ENCODE data around the gene ENGASE. TPM values are rescaled to one million over a fixed set of nuclear protein-coding genes. Genes with fewer than 3 reads are reported as not detected.
A peak's percentile ranks its signal among the peaks of the same experiment; 100 is the strongest.

ENGASE gene
- total and polyA plus RNA-seq, 2 donors (not counting 1 experiment from before 2014, with no cell fraction given), result 3.6 to 14.9 TPM

DNA sequence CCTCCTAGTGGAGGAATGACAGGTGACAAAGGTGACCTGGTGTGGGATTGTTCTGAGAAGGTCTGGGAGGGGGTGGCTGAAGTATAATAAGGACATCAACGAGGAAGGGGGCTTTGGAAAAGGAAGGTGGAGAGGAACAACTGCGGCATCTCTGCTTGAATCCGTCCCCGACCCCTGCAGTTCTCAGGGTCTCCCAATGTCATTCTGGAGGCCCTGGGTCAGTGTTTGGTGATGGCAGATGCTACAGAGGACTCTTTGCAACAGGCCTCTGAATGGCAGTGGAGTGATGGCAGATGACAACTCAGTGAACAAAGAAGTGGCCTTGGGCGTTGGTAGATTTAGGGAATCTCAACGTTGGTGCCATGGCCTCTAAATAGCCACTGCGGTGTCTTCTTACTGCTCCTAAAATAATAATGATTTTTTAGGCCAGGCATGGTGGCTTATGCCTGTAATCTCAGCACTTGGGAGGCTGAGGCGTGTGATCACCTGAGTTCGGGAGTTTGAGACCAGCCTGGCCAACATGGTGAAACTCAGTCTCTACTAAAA, 1.3 kb downstream of the ENGASE start:
- Histone ChIP-seq H4K20me1 (ENCODE audit: control insufficient read depth, extremely low read depth, insufficient read depth, low read length) (no peaks in the 10 kb centered on the region), H3K9ac (ENCODE audit: insufficient read depth, low read length) (no peak overlapping the region), H3K4me2 (ENCODE audit: extremely low read depth, insufficient read depth, low read length) (peak overlapping the region; percentile 87), H2AFZ (ENCODE audit: low read length) (no peak overlapping the region), H3K79me2 (ENCODE audit: control insufficient read depth, insufficient read depth, low read length) (no peaks in the 10 kb centered on the region), H3K4me1 (ENCODE audit: control insufficient read depth, extremely low read depth, insufficient read depth, low read length) (no peaks in the 10 kb centered on the region), H3K27ac (ENCODE audit: insufficient read depth, low read length) (no peak overlapping the region), H3K9me3 (ENCODE audit: control insufficient read depth, insufficient read depth, low read depth, low read length) (no peaks in the 10 kb centered on the region), H3K4me3 (replicated peaks in 1 of 4; ENCODE audit: control extremely low read depth in 1 of 4, insufficient read depth in 1 of 4, low read depth in 3 of 4, low read length in 4 of 4) (peak overlapping the region in 2 of 4 experiments; percentile 70 to 71), H3K27me3 (ENCODE audit: control insufficient read depth, insufficient read depth, low read length) (no peaks in the 10 kb centered on the region), H3K36me3 (ENCODE audit: control insufficient read depth, insufficient read depth, low read length) (peaks cover 2% of the 10 kb centered on the region)
- no peak for DNase-seq (ENCODE audit: low read depth in 2 of 2)
- TF ChIP-seq, protein P1, sequence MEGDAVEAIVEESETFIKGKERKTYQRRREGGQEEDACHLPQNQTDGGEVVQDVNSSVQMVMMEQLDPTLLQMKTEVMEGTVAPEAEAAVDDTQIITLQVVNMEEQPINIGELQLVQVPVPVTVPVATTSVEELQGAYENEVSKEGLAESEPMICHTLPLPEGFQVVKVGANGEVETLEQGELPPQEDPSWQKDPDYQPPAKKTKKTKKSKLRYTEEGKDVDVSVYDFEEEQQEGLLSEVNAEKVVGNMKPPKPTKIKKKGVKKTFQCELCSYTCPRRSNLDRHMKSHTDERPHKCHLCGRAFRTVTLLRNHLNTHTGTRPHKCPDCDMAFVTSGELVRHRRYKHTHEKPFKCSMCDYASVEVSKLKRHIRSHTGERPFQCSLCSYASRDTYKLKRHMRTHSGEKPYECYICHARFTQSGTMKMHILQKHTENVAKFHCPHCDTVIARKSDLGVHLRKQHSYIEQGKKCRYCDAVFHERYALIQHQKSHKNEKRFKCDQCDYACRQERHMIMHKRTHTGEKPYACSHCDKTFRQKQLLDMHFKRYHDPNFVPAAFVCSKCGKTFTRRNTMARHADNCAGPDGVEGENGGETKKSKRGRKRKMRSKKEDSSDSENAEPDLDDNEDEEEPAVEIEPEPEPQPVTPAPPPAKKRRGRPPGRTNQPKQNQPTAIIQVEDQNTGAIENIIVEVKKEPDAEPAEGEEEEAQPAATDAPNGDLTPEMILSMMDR (conservative IDR thresholded peaks at IDR 0.05 in 1 of 2, IDR thresholded peaks at IDR 0.05 in 1 of 2; ENCODE audit: low read depth in 1 of 2, low read length in 2 of 2), result no peak
- TF ChIP-seq EZH2 (IDR thresholded peaks at IDR 0.05; ENCODE audit: low read length, missing control alignments), result no peak

DNA sequence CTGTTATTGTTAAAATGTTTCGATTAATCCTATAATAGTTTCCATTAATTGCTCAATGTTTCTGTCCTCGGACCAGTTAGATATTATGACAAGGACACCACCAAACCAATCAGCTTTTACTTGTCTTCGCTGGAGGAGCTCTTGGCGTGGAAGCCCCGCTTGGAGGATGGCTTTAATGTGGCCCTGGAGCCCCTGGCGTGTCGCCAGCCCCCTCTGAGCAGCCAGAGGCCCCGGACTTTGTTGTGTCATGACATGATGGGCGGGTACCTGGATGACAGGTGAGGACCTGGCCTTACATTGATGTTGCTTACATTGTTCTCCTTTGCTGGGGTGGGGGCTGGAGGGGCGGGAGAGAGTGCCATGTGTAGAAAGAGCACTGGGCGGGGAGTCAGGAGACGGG, 3.0 kb downstream of the ENGASE start:
- TF ChIP-seq EZH2 (IDR thresholded peaks at IDR 0.05; ENCODE audit: low read length, missing control alignments), result no peak
- TF ChIP-seq, protein P1 (conservative IDR thresholded peaks at IDR 0.05 in 1 of 2, IDR thresholded peaks at IDR 0.05 in 1 of 2; ENCODE audit: low read depth in 1 of 2, low read length in 2 of 2), result no peak
- Histone ChIP-seq H3K79me2 (ENCODE audit: control insufficient read depth, insufficient read depth, low read length) (no peaks in the 10 kb centered on the region), H3K27ac (ENCODE audit: insufficient read depth, low read length) (no peak overlapping the region), H3K27me3 (ENCODE audit: control insufficient read depth, insufficient read depth, low read length) (no peaks in the 10 kb centered on the region), H2AFZ (ENCODE audit: low read length) (no peak overlapping the region), H3K9me3 (ENCODE audit: control insufficient read depth, insufficient read depth, low read depth, low read length) (no peaks in the 10 kb centered on the region), H3K9ac (ENCODE audit: insufficient read depth, low read length) (no peak overlapping the region), H3K4me2 (ENCODE audit: extremely low read depth, insufficient read depth, low read length) (no peak overlapping the region), H4K20me1 (ENCODE audit: control insufficient read depth, extremely low read depth, insufficient read depth, low read length) (no peaks in the 10 kb centered on the region), H3K36me3 (ENCODE audit: control insufficient read depth, insufficient read depth, low read length) (peaks cover 2% of the 10 kb centered on the region), H3K4me3 (replicated peaks in 1 of 4; ENCODE audit: control extremely low read depth in 1 of 4, insufficient read depth in 1 of 4, low read depth in 3 of 4, low read length in 4 of 4) (no peak overlapping the region), H3K4me1 (ENCODE audit: control insufficient read depth, extremely low read depth, insufficient read depth, low read length) (no peaks in the 10 kb centered on the region)
- no peak for DNase-seq (ENCODE audit: low read depth in 2 of 2)

DNA sequence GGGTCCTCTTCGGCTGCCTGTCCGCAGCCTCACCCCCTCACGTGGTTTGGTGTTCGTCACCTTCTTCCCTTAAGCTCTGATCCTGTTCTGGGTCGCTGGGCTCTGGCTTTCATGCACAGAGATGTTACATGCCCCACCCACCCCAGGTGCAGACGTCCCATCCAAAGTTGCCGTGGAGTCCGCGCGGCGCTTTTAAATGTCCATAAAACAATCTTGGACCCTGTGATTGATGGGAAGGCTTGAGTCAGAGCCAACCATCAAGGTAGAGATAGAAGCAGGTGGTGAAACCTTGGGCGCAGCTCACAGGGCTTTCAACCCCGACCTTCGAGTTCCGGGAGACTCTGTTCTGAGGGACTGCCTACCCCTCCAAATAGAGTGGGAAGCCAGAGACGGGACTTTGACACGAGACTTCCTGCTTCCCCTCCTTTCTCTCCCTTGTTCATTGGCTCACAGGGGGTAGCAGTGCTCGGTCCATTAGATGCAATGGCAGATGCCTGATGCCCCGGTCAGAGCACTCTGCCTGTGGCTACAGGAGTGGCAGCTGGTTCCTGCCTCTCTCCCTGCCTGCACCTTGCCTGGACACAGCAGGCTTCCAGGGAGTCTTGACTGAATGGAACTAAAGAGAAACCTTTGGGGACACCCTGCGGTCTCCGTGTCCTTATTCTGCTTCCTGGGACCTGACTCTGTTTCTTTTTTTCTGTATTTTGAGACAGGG, 4.0 kb downstream of the ENGASE start:
- peaks cover 2% of the 10 kb centered on the region for H3K36me3 ChIP-seq (ENCODE audit: control insufficient read depth, insufficient read depth, low read length)

More for the DNA sequence above, 4.0 kb downstream of the ENGASE start:
- no peak overlapping the region for H3K9ac ChIP-seq (ENCODE audit: insufficient read depth, low read length)
- H4K20me1 ChIP-seq (ENCODE audit: control insufficient read depth, extremely low read depth, insufficient read depth, low read length), result no peaks in the 10 kb centered on the region
- H3K4me3 ChIP-seq (replicated peaks in 1 of 4; ENCODE audit: control extremely low read depth in 1 of 4, insufficient read depth in 1 of 4, low read depth in 3 of 4, low read length in 4 of 4), result no peak overlapping the region
- H3K4me2 ChIP-seq (ENCODE audit: extremely low read depth, insufficient read depth, low read length), result no peak overlapping the region
- no peaks in the 10 kb centered on the region for H3K9me3 ChIP-seq (ENCODE audit: control insufficient read depth, insufficient read depth, low read depth, low read length)
- no peak overlapping the region for H3K27ac ChIP-seq (ENCODE audit: insufficient read depth, low read length)
- no peaks in the 10 kb centered on the region for H3K27me3 ChIP-seq (ENCODE audit: control insufficient read depth, insufficient read depth, low read length)
- no peak overlapping the region for H2AFZ ChIP-seq (ENCODE audit: low read length)
- no peak for DNase-seq (ENCODE audit: low read depth in 2 of 2)
- H3K4me1 ChIP-seq (ENCODE audit: control insufficient read depth, extremely low read depth, insufficient read depth, low read length), result no peaks in the 10 kb centered on the region
- H3K79me2 ChIP-seq (ENCODE audit: control insufficient read depth, insufficient read depth, low read length), result no peaks in the 10 kb centered on the region
- TF ChIP-seq, protein P1 (conservative IDR thresholded peaks at IDR 0.05 in 1 of 2, IDR thresholded peaks at IDR 0.05 in 1 of 2; ENCODE audit: low read depth in 1 of 2, low read length in 2 of 2), result no peak
- TF ChIP-seq EZH2 (IDR thresholded peaks at IDR 0.05; ENCODE audit: low read length, missing control alignments), result no peak
